ENCODE data around the gene RASL11A.
"Not testable (repeated sequence)": the region's sequence is repeated elsewhere in the genome, so short reads cannot be mapped to it uniquely, and the experiment has no call there.

The RASL11A gene

GRCh38 chr13:27313770-27314169 lies 43.1 kb downstream of the RASL11A start:
- Histone ChIP-seq H3K4me1 (ENCODE audit: insufficient read depth, low read length, poor library complexity, severe bottlenecking) (no peaks in the 10 kb centered on the region), H3K9ac (ENCODE audit: low read depth, low read length, poor library complexity, severe bottlenecking) (no peak overlapping the region), H3K4me2 (ENCODE audit: low read depth, low read length, poor library complexity, severe bottlenecking) (no peak overlapping the region), H4K20me1 (ENCODE audit: insufficient read depth, low read length, poor library complexity, severe bottlenecking) (no peaks in the 10 kb centered on the region), H3K79me2 (ENCODE audit: insufficient read depth, low read length) (no peaks in the 10 kb centered on the region), H3K4me3 (ENCODE audit: low read length, poor library complexity, severe bottlenecking) (no peak overlapping the region), H3K9me2 (replicated peaks; ENCODE audit: low read depth, low read length) (no peaks in the 10 kb centered on the region), H3F3A (ENCODE audit: low read depth) (no peaks in the 10 kb centered on the region), H2AFZ (ENCODE audit: low read length) (no peak overlapping the region), H3K36me3 (ENCODE audit: insufficient read depth, low read length) (no peaks in the 10 kb centered on the region), H3K27me3 (ENCODE audit: insufficient read depth, low read length, poor library complexity, severe bottlenecking) (no peaks in the 10 kb centered on the region), H3K9me3 (ENCODE audit: insufficient read depth, low read depth, low read length) (no peaks in the 10 kb centered on the region)
- TF ChIP-seq EZH2phosphoT487 (IDR thresholded peaks at IDR 0.05; ENCODE audit: borderline replicate concordance) (no peak), CTCF (conservative IDR thresholded peaks at IDR 0.05; ENCODE audit: low read length) (no peak)

GRCh38 chr13:27319404-27319803 lies 48.8 kb downstream of the RASL11A start:
- no peaks in the 10 kb centered on the region for H3F3A ChIP-seq (ENCODE audit: low read depth)
- H3K79me2 ChIP-seq (ENCODE audit: insufficient read depth, low read length), result no peaks in the 10 kb centered on the region
- H3K4me2 ChIP-seq (ENCODE audit: low read depth, low read length, poor library complexity, severe bottlenecking), result no peak overlapping the region
- H3K9me3 ChIP-seq (ENCODE audit: insufficient read depth, low read depth, low read length), result no peaks in the 10 kb centered on the region
- no peak overlapping the region for H2AFZ ChIP-seq (ENCODE audit: low read length)
- no peak for TF ChIP-seq EZH2phosphoT487 (IDR thresholded peaks at IDR 0.05; ENCODE audit: borderline replicate concordance)
- no peak for TF ChIP-seq CTCF (conservative IDR thresholded peaks at IDR 0.05; ENCODE audit: low read length)
- no peaks in the 10 kb centered on the region for H3K36me3 ChIP-seq (ENCODE audit: insufficient read depth, low read length)
- no peaks in the 10 kb centered on the region for H3K27me3 ChIP-seq (ENCODE audit: insufficient read depth, low read length, poor library complexity, severe bottlenecking)
- no peaks in the 10 kb centered on the region for H3K9me2 ChIP-seq (replicated peaks; ENCODE audit: low read depth, low read length)
- no peak overlapping the region for H3K9ac ChIP-seq (ENCODE audit: low read depth, low read length, poor library complexity, severe bottlenecking)
- H3K4me1 ChIP-seq (ENCODE audit: insufficient read depth, low read length, poor library complexity, severe bottlenecking), result no peaks in the 10 kb centered on the region
- no peaks in the 10 kb centered on the region for H4K20me1 ChIP-seq (ENCODE audit: insufficient read depth, low read length, poor library complexity, severe bottlenecking)
- no peak overlapping the region for H3K4me3 ChIP-seq (ENCODE audit: low read length, poor library complexity, severe bottlenecking)

GRCh38 chr13:27321468-27322431 lies 51.1 kb downstream of the RASL11A start:
- Histone ChIP-seq H3K79me2 (ENCODE audit: insufficient read depth, low read length) (no peaks in the 10 kb centered on the region), H3K9me3 (ENCODE audit: insufficient read depth, low read depth, low read length) (no peaks in the 10 kb centered on the region), H3K36me3 (ENCODE audit: insufficient read depth, low read length) (no peaks in the 10 kb centered on the region), H4K20me1 (ENCODE audit: insufficient read depth, low read length, poor library complexity, severe bottlenecking) (no peaks in the 10 kb centered on the region), H3F3A (ENCODE audit: low read depth) (no peaks in the 10 kb centered on the region), H3K4me1 (ENCODE audit: insufficient read depth, low read length, poor library complexity, severe bottlenecking) (no peaks in the 10 kb centered on the region), H3K4me2 (ENCODE audit: low read depth, low read length, poor library complexity, severe bottlenecking) (no peak overlapping the region), H3K4me3 (ENCODE audit: low read length, poor library complexity, severe bottlenecking) (no peak overlapping the region), H3K9ac (ENCODE audit: low read depth, low read length, poor library complexity, severe bottlenecking) (no peak overlapping the region), H3K9me2 (replicated peaks; ENCODE audit: low read depth, low read length) (no peaks in the 10 kb centered on the region), H3K27me3 (ENCODE audit: insufficient read depth, low read length, poor library complexity, severe bottlenecking) (no peaks in the 10 kb centered on the region), H2AFZ (ENCODE audit: low read length) (no peak overlapping the region)
- TF ChIP-seq CTCF (conservative IDR thresholded peaks at IDR 0.05; ENCODE audit: low read length) (no peak), EZH2phosphoT487 (IDR thresholded peaks at IDR 0.05; ENCODE audit: borderline replicate concordance) (no peak)

GRCh38 chr13:27322443-27322842 lies 51.8 kb downstream of the RASL11A start:
- not testable (repeated sequence) for H3K79me2 ChIP-seq (ENCODE audit: insufficient read depth, low read length); H3K4me1 ChIP-seq (ENCODE audit: insufficient read depth, low read length, poor library complexity, severe bottlenecking); H2AFZ ChIP-seq (ENCODE audit: low read length); H3K9me3 ChIP-seq (ENCODE audit: insufficient read depth, low read depth, low read length); H3F3A ChIP-seq (ENCODE audit: low read depth); H4K20me1 ChIP-seq (ENCODE audit: insufficient read depth, low read length, poor library complexity, severe bottlenecking); H3K36me3 ChIP-seq (ENCODE audit: insufficient read depth, low read length); H3K9me2 ChIP-seq (replicated peaks; ENCODE audit: low read depth, low read length); H3K4me2 ChIP-seq (ENCODE audit: low read depth, low read length, poor library complexity, severe bottlenecking); H3K4me3 ChIP-seq (ENCODE audit: low read length, poor library complexity, severe bottlenecking); H3K27me3 ChIP-seq (ENCODE audit: insufficient read depth, low read length, poor library complexity, severe bottlenecking); H3K9ac ChIP-seq (ENCODE audit: low read depth, low read length, poor library complexity, severe bottlenecking)
